VCaP (cell line): ENCODE data around the gene C9orf50.

Experiments used
- H3K27ac ChIP-seq: fragments of 450-650 bp; 2 replicates; pipeline ENCODE4 v1.5.1; 2017
- TF ChIP-seq, protein P1 (sequence below): fragments of 450-650 bp; conservative IDR thresholded peaks from 2 replicates; pipeline ENCODE4 v1.5.1; 2017; ENCODE audit warnings: mild to moderate bottlenecking, moderate library complexity

The C9orf50 gene

GRCh38 chr9:129569502-129570449, 51.1 kb downstream of the C9orf50 start:
- TF ChIP-seq, protein P1, sequence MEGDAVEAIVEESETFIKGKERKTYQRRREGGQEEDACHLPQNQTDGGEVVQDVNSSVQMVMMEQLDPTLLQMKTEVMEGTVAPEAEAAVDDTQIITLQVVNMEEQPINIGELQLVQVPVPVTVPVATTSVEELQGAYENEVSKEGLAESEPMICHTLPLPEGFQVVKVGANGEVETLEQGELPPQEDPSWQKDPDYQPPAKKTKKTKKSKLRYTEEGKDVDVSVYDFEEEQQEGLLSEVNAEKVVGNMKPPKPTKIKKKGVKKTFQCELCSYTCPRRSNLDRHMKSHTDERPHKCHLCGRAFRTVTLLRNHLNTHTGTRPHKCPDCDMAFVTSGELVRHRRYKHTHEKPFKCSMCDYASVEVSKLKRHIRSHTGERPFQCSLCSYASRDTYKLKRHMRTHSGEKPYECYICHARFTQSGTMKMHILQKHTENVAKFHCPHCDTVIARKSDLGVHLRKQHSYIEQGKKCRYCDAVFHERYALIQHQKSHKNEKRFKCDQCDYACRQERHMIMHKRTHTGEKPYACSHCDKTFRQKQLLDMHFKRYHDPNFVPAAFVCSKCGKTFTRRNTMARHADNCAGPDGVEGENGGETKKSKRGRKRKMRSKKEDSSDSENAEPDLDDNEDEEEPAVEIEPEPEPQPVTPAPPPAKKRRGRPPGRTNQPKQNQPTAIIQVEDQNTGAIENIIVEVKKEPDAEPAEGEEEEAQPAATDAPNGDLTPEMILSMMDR: peak; percentile 38; the same call in 1 of the 2 replicates
- H3K27ac ChIP-seq: no peak overlapping the region

GRCh38 chr9:129568560-129569501, 52.1 kb downstream of the C9orf50 start:
- TF ChIP-seq, protein P1: no peak
- H3K27ac ChIP-seq: no peak overlapping the region

- TF ChIP-seq, protein P1: no peak
- H3K27ac ChIP-seq: no peak overlapping the region
Observed at GRCh38 chr9:129567842-129568559, 52.9 kb downstream of the C9orf50 start.

- TF ChIP-seq, protein P1: no peak
- H3K27ac ChIP-seq: no peak overlapping the region
Observed at GRCh38 chr9:129567329-129567728, 53.6 kb downstream of the C9orf50 start.

- no peak overlapping the region for H3K27ac ChIP-seq
- TF ChIP-seq, protein P1: no peak
Observed at GRCh38 chr9:129566563-129567266, 54.2 kb downstream of the C9orf50 start.

DNA sequence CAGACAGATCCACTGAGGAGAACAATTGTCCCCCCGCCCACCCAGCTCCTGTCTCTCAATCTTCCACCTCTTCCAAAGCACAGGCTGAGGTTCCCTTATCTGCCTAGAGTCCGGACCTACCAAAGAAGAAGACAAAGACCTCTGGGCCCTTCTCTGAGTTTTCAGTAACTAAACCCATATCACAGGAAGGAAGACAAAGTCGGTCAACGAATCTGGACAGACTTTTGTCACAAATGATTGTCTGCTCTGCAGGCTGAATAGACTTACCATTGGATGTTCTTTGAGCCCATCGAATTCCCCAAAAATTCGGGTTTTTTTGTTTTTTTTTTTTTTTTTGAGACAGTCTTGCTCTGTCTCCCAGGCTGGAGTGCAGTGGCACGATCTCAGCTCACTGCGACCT, 58.0 kb downstream of the C9orf50 start:
- H3K27ac ChIP-seq: no peak overlapping the region
- TF ChIP-seq, protein P1: no peak
